IMR-90 (cell line): ENCODE measurements around the gene PTPRG. TPM values are rescaled to one million over a fixed set of nuclear protein-coding genes. Genes with fewer than 3 reads are reported as not detected.

ENCODE experiments used
- ATAC-seq: fragments of 200-7000 bp; cut with Tn5 transposase; 2 replicates; pipeline ENCODE4 v1.9.1; 2020; ENCODE audit warnings: low read depth, mild to moderate bottlenecking, moderate library complexity
- BruUV-seq: library from RNA; stranded (reverse); fragments of 400-500 nt; replicated peaks from 2 replicates; lab custom pipeline; 2021; lab: Mats Ljungman, UMichigan
- CTCF ChIA-PET: fragments of 300-600 bp; formaldehyde crosslinking; extraction: SDS; loops from one replicate; lab custom pipeline; 2021; ENCODE audit warnings: antibody characterized with exemption; lab: Yijun Ruan, JAX
- POLR2A ChIA-PET: fragments of 300-600 bp; sonication (Branson Sonifier 250); formaldehyde crosslinking; loops from one replicate; lab custom pipeline; 2022; ENCODE audit warnings: antibody characterized with exemption; ENCODE audit not compliant: unreplicated experiment; lab: Charles Lee
- DNase-seq: peaks from one replicate; pipeline ENCODE4 v3.0.0; 2013
- H2AFZ ChIP-seq: replicated peaks from 2 replicates; pipeline ENCODE3; 2013; ENCODE audit warnings: low read length, mild to moderate bottlenecking; ENCODE audit not compliant: poor library complexity
- H2AK5ac ChIP-seq: 2 replicates; pipeline ENCODE4 v1.6.1; 2013; ENCODE audit warnings: low read depth, low read length, inconsistent platforms
- H2AK9ac ChIP-seq: replicated peaks from 2 replicates; pipeline ENCODE3; 2013; ENCODE audit warnings: mild to moderate bottlenecking, low read depth, low read length, moderate library complexity; ENCODE audit not compliant: poor library complexity
- H2BK120ac ChIP-seq: 2 replicates; pipeline ENCODE4 v1.6.1; 2013; ENCODE audit warnings: low read depth, low read length, inconsistent platforms
- H2BK15ac ChIP-seq: 3 replicates; pipeline ENCODE4 v1.6.1; 2013; ENCODE audit warnings: low read depth, low read length, inconsistent platforms
- H2BK20ac ChIP-seq: 2 replicates; pipeline ENCODE4 v1.6.1; 2013; ENCODE audit warnings: low read depth, mild to moderate bottlenecking, inconsistent platforms, low read length, moderate library complexity
- H2BK5ac ChIP-seq: 2 replicates; pipeline ENCODE4 v1.6.1; 2013; ENCODE audit warnings: mild to moderate bottlenecking, low read depth, low read length, inconsistent platforms; ENCODE audit not compliant: poor library complexity, severe bottlenecking
- H3K14ac ChIP-seq: replicated peaks from 2 replicates; pipeline ENCODE4 v1.6.1; 2013; ENCODE audit warnings: low read depth, low read length, inconsistent platforms
- H3K18ac ChIP-seq: 2 replicates; pipeline ENCODE4 v1.6.1; 2013; ENCODE audit warnings: low read depth, low read length, control low read depth
- H3K23ac ChIP-seq: 2 replicates; pipeline ENCODE4 v1.6.1; 2013; ENCODE audit warnings: low read depth, low read length, inconsistent platforms
- H3K27ac ChIP-seq: 2 replicates; pipeline ENCODE4 v1.5.1; 2013; ENCODE audit warnings: mild to moderate bottlenecking, control low read depth, low read length; ENCODE audit not compliant: insufficient read depth
- H3K27me3 ChIP-seq: 2 replicates; pipeline ENCODE4 v1.6.1; 2013; ENCODE audit warnings: low read length; ENCODE audit not compliant: control insufficient read depth, insufficient read depth
- H3K36me3 ChIP-seq: 2 replicates; pipeline ENCODE4 v1.6.1; 2013; ENCODE audit warnings: low read length, mixed read lengths; ENCODE audit not compliant: control insufficient read depth, insufficient read depth
- H3K4ac ChIP-seq: 2 replicates; pipeline ENCODE4 v1.6.1; 2013; ENCODE audit warnings: low read depth, low read length, inconsistent platforms
- H3K4me1 ChIP-seq: 2 replicates; pipeline ENCODE4 v1.6.1; 2013; ENCODE audit warnings: low read length, mixed read lengths; ENCODE audit not compliant: control insufficient read depth, insufficient read depth
- H3K4me2 ChIP-seq: 2 replicates; pipeline ENCODE4 v1.6.1; 2013; ENCODE audit warnings: low read depth, mild to moderate bottlenecking, control low read depth, low read length, moderate library complexity
- H3K4me3 ChIP-seq: 2 replicates; pipeline ENCODE4 v1.5.1; 2013; ENCODE audit warnings: low read depth, mild to moderate bottlenecking, control low read depth, low read length, moderate library complexity; ENCODE audit not compliant: insufficient read depth
- H3K56ac ChIP-seq: 2 replicates; pipeline ENCODE4 v1.6.1; 2013; ENCODE audit warnings: low read length, inconsistent platforms; ENCODE audit not compliant: insufficient read depth; ENCODE audit errors: extremely low read depth
- H3K79me1 ChIP-seq, 2 experiments: 2 replicates each; pipeline ENCODE4 v1.6.1; 2013; ENCODE audit warnings: low read length in 2 of 2, inconsistent platforms in 1 of 2, low read depth in 1 of 2
- H3K9ac ChIP-seq: 2 replicates; pipeline ENCODE4 v1.6.1; 2013; ENCODE audit warnings: low read depth, low read length, control low read depth
- H3K9me1 ChIP-seq: 2 replicates; pipeline ENCODE4 v1.6.1; 2013; ENCODE audit warnings: low read length, inconsistent platforms; ENCODE audit not compliant: insufficient read depth
- H3K9me3 ChIP-seq: 2 replicates; pipeline ENCODE4 v1.6.1; 2013; ENCODE audit warnings: low read length; ENCODE audit not compliant: control insufficient read depth, insufficient read depth
- H4K20me1 ChIP-seq: 2 replicates; pipeline ENCODE4 v1.6.1; 2013; ENCODE audit warnings: low read length, inconsistent platforms; ENCODE audit not compliant: insufficient read depth
- H4K5ac ChIP-seq: 2 replicates; pipeline ENCODE4 v1.6.1; 2013; ENCODE audit warnings: mild to moderate bottlenecking, low read depth, low read length, control low read depth
- H4K8ac ChIP-seq, 2 experiments: 2 replicates each; pipeline ENCODE4 v1.6.1; 2013; ENCODE audit warnings: low read depth in 2 of 2, low read length in 2 of 2, control low read depth in 1 of 2, inconsistent platforms in 1 of 2
- H4K91ac ChIP-seq: 2 replicates; pipeline ENCODE4 v1.6.1; 2013; ENCODE audit warnings: low read depth, low read length, inconsistent platforms; ENCODE audit not compliant: insufficient read depth
- BHLHE40 ChIP-seq: fragments of 150-350 bp; IDR thresholded peaks from 2 replicates; pipeline ENCODE4 v1.6.1; 2016; ENCODE audit warnings: mild to moderate bottlenecking, low read depth, low read length
- CEBPB ChIP-seq: IDR thresholded peaks from 2 replicates; pipeline ENCODE4 v1.6.1; 2012; ENCODE audit warnings: low read depth, low read length, improper control_type of control experiment
- CHD1 ChIP-seq: IDR thresholded peaks from 2 replicates; pipeline ENCODE4 v1.6.1; 2012; ENCODE audit warnings: low read depth, low read length, improper control_type of control experiment
- FOS ChIP-seq: fragments of 150-350 bp; IDR thresholded peaks from 2 replicates; pipeline ENCODE4 v1.6.1; 2016; ENCODE audit warnings: low read depth, low read length
- MAZ ChIP-seq: IDR thresholded peaks from 2 replicates; pipeline ENCODE4 v1.6.1; 2012; ENCODE audit warnings: low read depth, mild to moderate bottlenecking, low read length, improper control_type of control experiment, moderate library complexity, borderline replicate concordance
- MXI1 ChIP-seq: IDR thresholded peaks from 2 replicates; pipeline ENCODE4 v1.6.1; 2012; ENCODE audit warnings: low read depth, mild to moderate bottlenecking, low read length, moderate library complexity, borderline replicate concordance
- RAD21 ChIP-seq: IDR thresholded peaks from 2 replicates; pipeline ENCODE4 v1.6.1; 2012; ENCODE audit warnings: low read length, improper control_type of control experiment
- RCOR1 ChIP-seq: IDR thresholded peaks from 2 replicates; pipeline ENCODE4 v1.6.1; 2012; ENCODE audit warnings: mild to moderate bottlenecking, low read length, improper control_type of control experiment; ENCODE audit not compliant: insufficient replicate concordance
- RFX5 ChIP-seq: IDR thresholded peaks from 2 replicates; pipeline ENCODE4 v1.8.0; 2012; ENCODE audit warnings: low read depth, mild to moderate bottlenecking, low read length, moderate library complexity
- WGBS, 2 experiments: methylation state at CpG; one replicate each; pipeline versions ENCODE4 v1.1.5 to v1.1.7; 2013; ENCODE audit warnings: missing lambda C conversion rate in 2 of 2; ENCODE audit not compliant: insufficient read length in 1 of 2; ENCODE audit errors: extremely low coverage in 2 of 2; 5-methylcytosine and 5-hydroxymethylcytosine counted together
- dilution Hi-C: fragments of 300-500 bp; cut with HindIII; formaldehyde crosslinking; loops from one replicate; pipeline ENCODE4 v1.14.3; 2018; ENCODE audit warnings: low sequenced_read_pairs; ENCODE audit not compliant: unreplicated experiment
- in situ Hi-C: fragments of 300-500 bp; cut with MboI; formaldehyde crosslinking; loops from 3 replicates; pipeline ENCODE4 v1.14.3; 2019; ENCODE audit warnings: low sequenced_read_pairs, inconsistent platforms, mixed read lengths
- intact Hi-C: fragments of 100-400 bp; cut with micrococcal nuclease; formaldehyde crosslinking; loops from 2 replicates; pipeline ENCODE4 v1.10.0; 2022
- polyA plus RNA-seq, 3 experiments: library from polyadenylated mRNA; depleted of rRNA; stranded (reverse); fragments of >200 nt; gene quantifications; 2 replicates each; pipeline ENCODE4 v1.2.3, GENCODE V29; 2012; ENCODE audit warnings: low replicate concordance in 1 of 3
- total RNA-seq: library from RNA; depleted of rRNA; stranded (reverse); fragments of >200 nt; gene quantifications from 2 replicates; pipeline ENCODE4 v1.2.3, GENCODE V29; 2012
- TF ChIP-seq, protein P1 (sequence below): conservative IDR thresholded peaks from 2 replicates; pipeline ENCODE4 v1.5.1; 2012; ENCODE audit warnings: mild to moderate bottlenecking, low read depth, low read length, improper control_type of control experiment
- TF ChIP-seq, protein P2 (sequence below): fragments of 150-350 bp; IDR thresholded peaks from 2 replicates; pipeline ENCODE4 v1.6.1; 2016; ENCODE audit warnings: low read depth, mild to moderate bottlenecking, low read length, moderate library complexity, borderline replicate concordance

Gene PTPRG
- total and polyA plus RNA-seq, 2 of the 4 experiments (the other 2 are of a cell fraction) = 7.7 to 31.0 TPM

DNA sequence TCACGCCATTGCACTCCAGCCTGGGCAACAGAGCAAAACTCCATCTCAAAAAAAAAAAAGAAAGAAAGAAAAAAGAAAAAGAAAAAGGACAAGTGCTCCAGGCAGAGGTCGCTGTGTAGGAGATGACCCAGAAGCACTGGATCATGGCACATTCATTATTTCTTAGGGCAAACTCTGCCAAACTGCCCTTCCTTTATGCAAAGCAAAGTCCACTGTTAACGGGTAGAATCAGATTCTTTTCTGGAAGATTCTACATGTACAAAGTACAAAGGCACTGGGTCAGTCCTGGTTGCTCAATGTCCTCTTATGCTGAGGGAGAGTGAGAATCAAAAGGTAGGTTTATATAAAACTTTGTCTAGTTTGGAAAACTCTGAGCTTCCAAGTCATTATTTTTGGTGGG, 667.1 kb downstream of the PTPRG start:
- Histone ChIP-seq H3K27ac (no peak overlapping the region), H2BK120ac (no peak overlapping the region), H3K9me1 (peaks cover 6% of the 10 kb centered on the region; the same call in 1 of the 2 replicates), H2BK15ac (no peak overlapping the region), H2BK5ac (no peak overlapping the region), H3K27me3 (no peaks in the 10 kb centered on the region), H4K8ac (no peak overlapping the region), H3K23ac (no peak overlapping the region), H3K9me3 (no peaks in the 10 kb centered on the region), H2BK20ac (no peak overlapping the region), H3K4ac (no peak overlapping the region), H3K56ac (no peak overlapping the region), H3K18ac (no peak overlapping the region), H3K14ac (no peak overlapping the region), H3K36me3 (no peaks in the 10 kb centered on the region), H2AFZ (no peak overlapping the region), H2AK5ac (no peak overlapping the region), H3K79me1 (no peaks in the 10 kb centered on the region), H2AK9ac (no peak overlapping the region), H4K20me1 (no peaks in the 10 kb centered on the region), H3K4me3 (no peak overlapping the region), H3K4me1 (no peaks in the 10 kb centered on the region; the same call in 1 of the 2 replicates), H4K5ac (no peak overlapping the region), H4K91ac (no peak overlapping the region), H3K4me2 (no peak overlapping the region), H3K9ac (no peak overlapping the region)
- no peak for ATAC-seq
- DNase-seq = no peak
- ChIA-PET POLR2A (no interaction called here), CTCF (interaction anchor here (1.3 kb wide), 1 partner anchor 13 kb away, joined by 4 read pairs; no protein-coding TSS in a partner anchor)
- in situ Hi-C loops = no loop called here
- no CpG with 5 or more reads among the region's 3 CpGs for WGBS, 2 experiments
- TF ChIP-seq BHLHE40 (no peak), MXI1 (no peak), CHD1 (no peak), RAD21 (no peak), MAZ (no peak), RFX5 (no peak), CEBPB (no peak), RCOR1 (no peak), FOS (no peak)
- TF ChIP-seq, protein P1, sequence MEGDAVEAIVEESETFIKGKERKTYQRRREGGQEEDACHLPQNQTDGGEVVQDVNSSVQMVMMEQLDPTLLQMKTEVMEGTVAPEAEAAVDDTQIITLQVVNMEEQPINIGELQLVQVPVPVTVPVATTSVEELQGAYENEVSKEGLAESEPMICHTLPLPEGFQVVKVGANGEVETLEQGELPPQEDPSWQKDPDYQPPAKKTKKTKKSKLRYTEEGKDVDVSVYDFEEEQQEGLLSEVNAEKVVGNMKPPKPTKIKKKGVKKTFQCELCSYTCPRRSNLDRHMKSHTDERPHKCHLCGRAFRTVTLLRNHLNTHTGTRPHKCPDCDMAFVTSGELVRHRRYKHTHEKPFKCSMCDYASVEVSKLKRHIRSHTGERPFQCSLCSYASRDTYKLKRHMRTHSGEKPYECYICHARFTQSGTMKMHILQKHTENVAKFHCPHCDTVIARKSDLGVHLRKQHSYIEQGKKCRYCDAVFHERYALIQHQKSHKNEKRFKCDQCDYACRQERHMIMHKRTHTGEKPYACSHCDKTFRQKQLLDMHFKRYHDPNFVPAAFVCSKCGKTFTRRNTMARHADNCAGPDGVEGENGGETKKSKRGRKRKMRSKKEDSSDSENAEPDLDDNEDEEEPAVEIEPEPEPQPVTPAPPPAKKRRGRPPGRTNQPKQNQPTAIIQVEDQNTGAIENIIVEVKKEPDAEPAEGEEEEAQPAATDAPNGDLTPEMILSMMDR = no peak
- TF ChIP-seq, protein P2, sequence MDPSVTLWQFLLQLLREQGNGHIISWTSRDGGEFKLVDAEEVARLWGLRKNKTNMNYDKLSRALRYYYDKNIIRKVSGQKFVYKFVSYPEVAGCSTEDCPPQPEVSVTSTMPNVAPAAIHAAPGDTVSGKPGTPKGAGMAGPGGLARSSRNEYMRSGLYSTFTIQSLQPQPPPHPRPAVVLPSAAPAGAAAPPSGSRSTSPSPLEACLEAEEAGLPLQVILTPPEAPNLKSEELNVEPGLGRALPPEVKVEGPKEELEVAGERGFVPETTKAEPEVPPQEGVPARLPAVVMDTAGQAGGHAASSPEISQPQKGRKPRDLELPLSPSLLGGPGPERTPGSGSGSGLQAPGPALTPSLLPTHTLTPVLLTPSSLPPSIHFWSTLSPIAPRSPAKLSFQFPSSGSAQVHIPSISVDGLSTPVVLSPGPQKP = no peak
- intact Hi-C loops = no loop called here
- BruUV-seq = no TSS peak
- dilution Hi-C loops = no loop called here
